Lung (tissue), 12 donors: ENCODE measurements around the gene GPR37. TPM values are rescaled to one million over a fixed set of nuclear protein-coding genes. Genes with fewer than 3 reads are reported as not detected.

Source experiments
- ATAC-seq: fragments of 200-7000 bp; cut with Tn5 transposase; one replicate; pipeline ENCODE4 v1.9.1; 2020; ENCODE audit warnings: moderate number of reproducible peaks; ENCODE audit not compliant: insufficient read depth, low FRiP score
- DNase-seq, 3 donors: peaks; one replicate each; pipeline ENCODE4 v3.0.0-alpha.2; 2013 to 2017
- H3K27ac ChIP-seq, 2 donors: one replicate each; pipeline ENCODE4 v1.5.1; 2013; ENCODE audit warnings: mild to moderate bottlenecking in 2 of 2, moderate library complexity in 2 of 2, control low read depth in 1 of 2, inconsistent platforms in 1 of 2, low read depth in 1 of 2, low read length in 1 of 2
- H3K27me3 ChIP-seq, 3 donors: one replicate each; pipeline ENCODE4 v1.5.1; 2013; ENCODE audit warnings: low read length in 2 of 3; ENCODE audit not compliant: control insufficient read depth in 3 of 3, insufficient read depth in 3 of 3
- H3K36me3 ChIP-seq, 4 donors: one replicate each; pipeline ENCODE4 v1.5.1; 2013; ENCODE audit warnings: low read length in 4 of 4, mild to moderate bottlenecking in 1 of 4, moderate library complexity in 1 of 4; ENCODE audit not compliant: control insufficient read depth in 4 of 4, insufficient read depth in 4 of 4
- H3K4me1 ChIP-seq, 5 donors: one replicate each; pipeline ENCODE4 v1.5.1; 2013; ENCODE audit warnings: low read length in 5 of 5, mild to moderate bottlenecking in 2 of 5, moderate library complexity in 1 of 5; ENCODE audit not compliant: control insufficient read depth in 5 of 5, insufficient read depth in 5 of 5
- H3K4me3 ChIP-seq: one replicate; pipeline ENCODE4 v1.5.1; 2013; ENCODE audit warnings: mild to moderate bottlenecking, control low read depth, moderate library complexity
- H3K9ac ChIP-seq, 2 donors: one replicate each; pipeline ENCODE4 v1.5.1; 2013; ENCODE audit warnings: low read length in 2 of 2, control low read depth in 1 of 2; ENCODE audit not compliant: insufficient read depth in 1 of 2
- H3K9me3 ChIP-seq, 4 donors: one replicate each; pipeline ENCODE4 v1.5.1; 2013; ENCODE audit warnings: low read length in 3 of 4, mild to moderate bottlenecking in 1 of 4, moderate library complexity in 1 of 4; ENCODE audit not compliant: control insufficient read depth in 4 of 4, insufficient read depth in 3 of 4
- CTCF ChIP-seq: IDR thresholded peaks from 2 replicates; pipeline ENCODE4 v1.5.1; 2012; ENCODE audit warnings: mild to moderate bottlenecking; ENCODE audit errors: control extremely low read depth, extremely low read depth
- WGBS, 2 donors: extraction: QIAGEN DNeasy Blood & Tissue Kit; methylation state at CpG; one replicate each; pipeline ENCODE4 v1.1.7; 2013; 5-methylcytosine and 5-hydroxymethylcytosine counted together
- polyA plus RNA-seq, 2 donors: library from polyadenylated mRNA; stranded (reverse); fragments of 200-250 nt; gene quantifications; one replicate each; pipeline ENCODE4 v1.2.1, GENCODE V29; 2013
- total RNA-seq, 2 donors: library from RNA; depleted of rRNA in 1 of 2; stranded (reverse); fragments of >200 nt in 1 of 2; gene quantifications; one replicate each; pipeline ENCODE4 v1.2.1, GENCODE V29; 2014 to 2021
- donor health status: control.
- donor health status: control.
- donor health status: Bipolar disorder and iron deficiency.
- donor health status: healthy.
- donor health status: DM: yes; HTN: yes; CAD: no.

Gene GPR37
- total and polyA plus RNA-seq, 4 donors, result 0.08 to 2.8 (median 0.94) TPM

GRCh38 chr7:124773938-124774337 lies 8.3 kb upstream of the GPR37 start:
- no peak for TF ChIP-seq CTCF
- WGBS, 2 donors, result 82 to 83% methylated on average over 4 of the region's 4 CpGs

GRCh38 chr7:124773339-124773738 lies 7.7 kb upstream of the GPR37 start:
- 85 to 90% methylated on average over 3 of the region's 3 CpGs for WGBS, 2 donors

More at GRCh38 chr7:124773938-124774337, 8.3 kb upstream of the GPR37 start:
- DNase-seq (no peak), ATAC-seq (no peak)
- Histone ChIP-seq H3K36me3 (no peaks in the 10 kb centered on the region), H3K27me3 (no peaks in the 10 kb centered on the region), H3K4me1 (no peaks in the 10 kb centered on the region), H3K4me3 (no peak overlapping the region), H3K27ac (no peak overlapping the region), H3K9ac (no peak overlapping the region), H3K9me3 (no peaks in the 10 kb centered on the region)

GRCh38 chr7:124769136-124769535 lies 3.5 kb upstream of the GPR37 start:
- 84 to 89% methylated on average over 1 of the region's 1 CpG for whole genome bisulfite sequencing, 2 donors
- H3K36me3 ChIP-seq, result no peaks in the 10 kb centered on the region
- H3K4me3 ChIP-seq, result no peak overlapping the region
- peaks cover 0 to 11% (median 9%) of the 10 kb centered on the region in 5 donors for H3K4me1 ChIP-seq
- no peak overlapping the region for H3K27ac ChIP-seq
- no peak overlapping the region for H3K9ac ChIP-seq
- DNase-seq (no peak), ATAC-seq (no peak)
- no peak for TF ChIP-seq CTCF
- H3K9me3 ChIP-seq, result peaks cover 0 to 14% (median 0%) of the 10 kb centered on the region in 4 donors
- H3K27me3 ChIP-seq, result peaks cover 4 to 7% (median 7%) of the 10 kb centered on the region in 3 donors

More at GRCh38 chr7:124773339-124773738, 7.7 kb upstream of the GPR37 start:
- no peaks in the 10 kb centered on the region for H3K4me1 ChIP-seq
- H3K27ac ChIP-seq, result no peak overlapping the region
- DNase-seq, result no peak
- no peak overlapping the region for H3K4me3 ChIP-seq
- no peak for ATAC-seq
- TF ChIP-seq CTCF, result no peak
- no peaks in the 10 kb centered on the region for H3K27me3 ChIP-seq
- H3K36me3 ChIP-seq, result no peaks in the 10 kb centered on the region
- H3K9me3 ChIP-seq, result peaks cover 0 to 2% (median 0%) of the 10 kb centered on the region in 4 donors
- H3K9ac ChIP-seq, result no peak overlapping the region

GRCh38 chr7:124768525-124768924 lies 2.9 kb upstream of the GPR37 start:
- Histone ChIP-seq H3K4me3 (no peak overlapping the region), H3K27ac (no peak overlapping the region)
- WGBS, 2 donors, result 76 to 92% methylated on average over 1 of the region's 1 CpG

More at GRCh38 chr7:124768525-124768924, 2.9 kb upstream of the GPR37 start:
- peaks cover 0 to 18% (median 0%) of the 10 kb centered on the region in 4 donors for H3K9me3 ChIP-seq
- H3K36me3 ChIP-seq, result no peaks in the 10 kb centered on the region
- TF ChIP-seq CTCF, result no peak
- peaks cover 0 to 11% (median 9%) of the 10 kb centered on the region in 5 donors for H3K4me1 ChIP-seq
- ATAC-seq (no peak), DNase-seq (no peak)
- H3K9ac ChIP-seq, result no peak overlapping the region
- H3K27me3 ChIP-seq, result peaks cover 4 to 13% (median 7%) of the 10 kb centered on the region in 3 donors
